ENCODE data around the gene PSMF1.

Gene PSMF1

DNA sequence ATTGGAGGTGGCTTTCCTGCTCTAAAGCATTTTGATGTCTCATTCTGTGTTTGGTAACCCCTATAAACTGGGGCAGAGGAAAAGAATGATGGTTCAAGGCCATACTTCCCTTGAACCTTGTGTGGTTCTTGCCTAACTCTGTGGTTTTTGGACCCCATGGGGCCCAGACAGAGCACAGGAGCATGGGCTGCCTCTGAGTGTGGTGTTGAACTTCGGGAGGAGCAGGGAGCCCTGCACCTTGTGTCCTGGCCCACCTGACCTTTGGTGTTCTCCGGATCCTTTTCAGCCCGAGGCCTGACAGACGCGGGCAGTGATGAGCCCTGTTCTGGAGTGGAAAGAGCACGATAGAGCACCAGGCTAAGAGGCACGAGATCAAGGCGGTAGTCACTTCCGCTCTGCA, 47.5 kb downstream of the PSMF1 start:
- in situ Hi-C loops (cut with HindIII; ENCODE audit: low sequenced_read_pairs), result no loop called here
- no peak for DNase-seq (ENCODE audit: low read depth, low spot score)
- TF ChIP-seq, protein P1, sequence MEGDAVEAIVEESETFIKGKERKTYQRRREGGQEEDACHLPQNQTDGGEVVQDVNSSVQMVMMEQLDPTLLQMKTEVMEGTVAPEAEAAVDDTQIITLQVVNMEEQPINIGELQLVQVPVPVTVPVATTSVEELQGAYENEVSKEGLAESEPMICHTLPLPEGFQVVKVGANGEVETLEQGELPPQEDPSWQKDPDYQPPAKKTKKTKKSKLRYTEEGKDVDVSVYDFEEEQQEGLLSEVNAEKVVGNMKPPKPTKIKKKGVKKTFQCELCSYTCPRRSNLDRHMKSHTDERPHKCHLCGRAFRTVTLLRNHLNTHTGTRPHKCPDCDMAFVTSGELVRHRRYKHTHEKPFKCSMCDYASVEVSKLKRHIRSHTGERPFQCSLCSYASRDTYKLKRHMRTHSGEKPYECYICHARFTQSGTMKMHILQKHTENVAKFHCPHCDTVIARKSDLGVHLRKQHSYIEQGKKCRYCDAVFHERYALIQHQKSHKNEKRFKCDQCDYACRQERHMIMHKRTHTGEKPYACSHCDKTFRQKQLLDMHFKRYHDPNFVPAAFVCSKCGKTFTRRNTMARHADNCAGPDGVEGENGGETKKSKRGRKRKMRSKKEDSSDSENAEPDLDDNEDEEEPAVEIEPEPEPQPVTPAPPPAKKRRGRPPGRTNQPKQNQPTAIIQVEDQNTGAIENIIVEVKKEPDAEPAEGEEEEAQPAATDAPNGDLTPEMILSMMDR (IDR thresholded peaks at IDR 0.05; ENCODE audit: low read depth, low read length), result no peak
- no peak overlapping the region for H3K4me3 ChIP-seq (ENCODE audit: low read depth, low read length)

DNA sequence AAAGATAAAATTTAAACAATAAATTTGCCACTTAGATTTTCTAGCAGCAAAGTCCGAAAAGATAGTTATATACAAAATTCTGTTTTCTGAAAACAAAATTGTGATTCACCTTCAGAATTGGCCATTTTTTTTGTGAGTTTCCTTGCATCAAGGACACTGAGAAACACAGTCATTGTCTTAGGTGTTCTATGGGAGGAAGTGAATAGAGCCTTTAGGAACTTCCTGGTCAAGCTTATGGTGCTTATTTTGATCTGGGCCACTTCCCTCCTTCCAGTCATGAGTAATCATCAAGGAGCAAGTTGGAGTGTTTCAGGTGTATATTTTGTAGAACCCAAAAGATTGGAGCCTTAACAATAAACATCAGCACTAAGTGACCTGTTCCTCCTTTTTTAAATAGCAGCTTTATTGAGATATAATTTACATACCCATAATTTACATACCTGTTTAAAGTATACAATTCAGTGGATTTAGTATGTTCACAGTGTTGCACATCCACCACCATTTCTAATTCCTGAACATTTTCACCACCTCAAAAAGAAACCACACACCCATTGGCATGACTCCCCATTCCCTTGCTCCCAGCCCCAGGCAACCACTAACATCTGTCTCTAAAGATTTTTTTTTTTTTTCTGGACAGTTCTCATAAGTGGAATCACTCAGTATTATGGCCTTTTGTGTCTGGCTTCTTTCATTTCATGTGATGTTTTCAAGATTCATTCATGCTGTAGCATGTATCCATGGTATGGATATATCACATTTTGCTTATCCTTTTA, 48.7 kb downstream of the PSMF1 start:
- DNase-seq (ENCODE audit: low read depth, low spot score), result no peak
- in situ Hi-C loops (cut with HindIII; ENCODE audit: low sequenced_read_pairs), result no loop called here

DNA sequence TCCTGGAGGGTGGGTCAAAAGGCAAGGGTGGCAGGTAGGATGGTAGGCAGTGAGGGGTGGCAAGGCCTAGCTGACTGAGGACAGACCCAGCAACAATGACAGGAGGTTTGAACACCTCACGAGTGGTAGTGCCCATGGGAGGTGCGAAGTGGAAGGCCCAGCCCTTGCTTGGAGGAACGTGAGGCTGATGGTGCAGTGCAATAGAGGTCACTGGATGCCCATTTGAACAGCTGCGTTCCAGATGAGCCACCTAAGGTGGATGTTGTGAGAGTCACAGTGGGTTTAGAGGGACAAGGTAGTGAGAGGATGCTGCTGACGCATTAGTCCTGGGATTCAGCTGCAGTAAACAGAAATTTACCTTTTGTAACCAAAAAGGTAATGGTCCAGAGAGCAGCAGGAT, 50.8 kb downstream of the PSMF1 start:
- TF ChIP-seq, protein P1 (IDR thresholded peaks at IDR 0.05; ENCODE audit: low read depth, low read length), result no peak
- no peak overlapping the region for H3K4me3 ChIP-seq (ENCODE audit: low read depth, low read length)
- no peak for DNase-seq (ENCODE audit: low read depth, low spot score)
- in situ Hi-C loops (cut with HindIII; ENCODE audit: low sequenced_read_pairs), result no loop called here

More for the DNA sequence above, 48.7 kb downstream of the PSMF1 start:
- TF ChIP-seq, protein P1 (IDR thresholded peaks at IDR 0.05; ENCODE audit: low read depth, low read length), result no peak
- no peak overlapping the region for H3K4me3 ChIP-seq (ENCODE audit: low read depth, low read length)

GRCh38 chr20:1171461-1172093, 53.2 kb downstream of the PSMF1 start:
- in situ Hi-C loops (cut with HindIII; ENCODE audit: low sequenced_read_pairs), result no loop called here
- DNase-seq (ENCODE audit: low read depth, low spot score), result peak; percentile 38
- TF ChIP-seq, protein P1 (IDR thresholded peaks at IDR 0.05; ENCODE audit: low read depth, low read length), result no peak
- no peak overlapping the region for H3K4me3 ChIP-seq (ENCODE audit: low read depth, low read length)

DNA sequence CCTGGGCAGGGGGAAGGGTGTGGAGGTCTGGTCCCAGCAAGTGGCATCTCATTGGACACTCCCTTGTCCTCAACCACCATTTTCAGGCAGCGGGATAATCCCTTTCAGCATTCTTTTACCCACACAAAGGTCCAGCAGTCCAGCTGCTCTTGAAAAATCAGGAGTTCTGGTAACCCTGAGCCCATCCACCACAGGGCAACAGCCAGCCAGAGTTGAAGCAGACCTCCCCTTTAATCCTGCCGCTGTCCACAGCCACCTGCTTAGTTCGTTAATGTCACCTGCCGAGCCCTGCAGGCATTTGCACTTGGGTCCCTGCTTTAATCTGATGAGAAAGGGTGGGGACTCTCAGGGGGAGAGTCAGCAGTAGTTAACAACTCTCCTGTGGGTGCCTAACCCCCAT, 55.3 kb downstream of the PSMF1 start:
- no peak for DNase-seq (ENCODE audit: low read depth, low spot score)
- no peak overlapping the region for H3K4me3 ChIP-seq (ENCODE audit: low read depth, low read length)
- TF ChIP-seq, protein P1 (IDR thresholded peaks at IDR 0.05; ENCODE audit: low read depth, low read length), result no peak
- in situ Hi-C loops (cut with HindIII; ENCODE audit: low sequenced_read_pairs), result no loop called here

- TF ChIP-seq, protein P1 (IDR thresholded peaks at IDR 0.05; ENCODE audit: low read depth, low read length), result no peak
- no peak for DNase-seq (ENCODE audit: low read depth, low spot score)
- in situ Hi-C loops (cut with HindIII; ENCODE audit: low sequenced_read_pairs), result no loop called here
- H3K4me3 ChIP-seq (ENCODE audit: low read depth, low read length), result no peak overlapping the region
Measured at GRCh38 chr20:1174787-1175186, 56.4 kb downstream of the PSMF1 start.
